ENCODE data around the gene SLC25A45. TPM values are rescaled to one million over a fixed set of nuclear protein-coding genes. Genes with fewer than 3 reads are reported as not detected.

Gene SLC25A45
- total and polyA plus RNA-seq, 9 donors, result 2.7 to 8.7 (median 3.4) TPM

GRCh38 chr11:65396769-65397745, 14.6 kb upstream of the SLC25A45 start:
- no peak for DNase-seq
- WGBS, 3 donors, result 89 to 92% (median 92%) methylated on average over 38 of the region's 38 CpGs
- H3K4me3 ChIP-seq, result no peak overlapping the region
- TF ChIP-seq POLR2A (IDR thresholded peaks at IDR 0.05), result no peak
- intact Hi-C loops (cut with DNase I), result no loop called here
- no peaks in the 10 kb centered on the region for H3K36me3 ChIP-seq
- H3K27me3 ChIP-seq, result no peaks in the 10 kb centered on the region
- no peak overlapping the region for H3K27ac ChIP-seq
- H3K9me3 ChIP-seq, result no peaks in the 10 kb centered on the region
- no peaks in the 10 kb centered on the region for H3K4me1 ChIP-seq (ENCODE audit: insufficient read depth)

GRCh38 chr11:65395961-65396530, 13.6 kb upstream of the SLC25A45 start:
- no peaks in the 10 kb centered on the region for H3K27me3 ChIP-seq
- WGBS, 3 donors, result 87 to 90% (median 89%) methylated on average over 15 of the region's 15 CpGs
- H3K9me3 ChIP-seq, result no peaks in the 10 kb centered on the region
- H3K36me3 ChIP-seq, result no peaks in the 10 kb centered on the region
- DNase-seq, result no peak
- no peaks in the 10 kb centered on the region for H3K4me1 ChIP-seq (ENCODE audit: insufficient read depth)
- H3K4me3 ChIP-seq, result no peak overlapping the region
- intact Hi-C loops (cut with DNase I), result no loop called here
- TF ChIP-seq CTCF (IDR thresholded peaks at IDR 0.05), result no peak
- TF ChIP-seq POLR2A (IDR thresholded peaks at IDR 0.05), result no peak
- TF ChIP-seq EP300 (IDR thresholded peaks at IDR 0.05), result no peak
- no peak overlapping the region for H3K27ac ChIP-seq

GRCh38 chr11:65394125-65394536, 11.7 kb upstream of the SLC25A45 start:
- intact Hi-C loops (cut with DNase I), result no loop called here
- Histone ChIP-seq H3K27ac (no peak overlapping the region), H3K9me3 (no peaks in the 10 kb centered on the region), H3K27me3 (no peaks in the 10 kb centered on the region), H3K36me3 (no peaks in the 10 kb centered on the region), H3K4me1 (ENCODE audit: insufficient read depth) (peaks cover 2% of the 10 kb centered on the region), H3K4me3 (no peak overlapping the region)
- DNase-seq, result peak in 1 of 5 donors; percentile 28
- TF ChIP-seq EP300 (IDR thresholded peaks at IDR 0.05) (no peak), POLR2A (IDR thresholded peaks at IDR 0.05) (no peak), CTCF (IDR thresholded peaks at IDR 0.05) (no peak)
- WGBS, 3 donors, result 83 to 94% (median 86%) methylated on average over 15 to 20 of the region's 20 CpGs

GRCh38 chr11:65393513-65394079, 11.2 kb upstream of the SLC25A45 start:
- Histone ChIP-seq H3K4me1 (ENCODE audit: insufficient read depth) (peaks cover 2% of the 10 kb centered on the region), H3K4me3 (no peak overlapping the region), H3K27me3 (no peaks in the 10 kb centered on the region), H3K36me3 (no peaks in the 10 kb centered on the region), H3K27ac (no peak overlapping the region), H3K9me3 (no peaks in the 10 kb centered on the region)
- DNase-seq, result peak in 1 of 5 donors; percentile 34
- intact Hi-C loops (cut with DNase I), result no loop called here
- WGBS, 3 donors, result 79 to 88% (median 87%) methylated on average over 10 to 17 of the region's 17 CpGs
- TF ChIP-seq EP300 (IDR thresholded peaks at IDR 0.05) (no peak), CTCF (IDR thresholded peaks at IDR 0.05) (no peak), POLR2A (IDR thresholded peaks at IDR 0.05) (no peak)
